Natural killer cell (primary cell): ENCODE results near the gene KPNA5. TPM values are rescaled to one million over a fixed set of nuclear protein-coding genes. Genes with fewer than 3 reads are reported as not detected.
A peak's percentile ranks its signal among the peaks of the same experiment; 100 is the strongest.
"Not testable (repeated sequence)": the region's sequence is repeated elsewhere in the genome, so short reads cannot be mapped to it uniquely, and the experiment has no call there.

Experiments used
- ATAC-seq, 3 donors: fragments of 150-1000 bp in 2 of 3; fragments of 200-7000 bp in 1 of 3; cut with Tn5 transposase; 1 replicate in 1 of 3; 2 replicates in 2 of 3; pipeline ENCODE4 v1.10.0; 2021; ENCODE audit warnings: mild to moderate bottlenecking in 2 of 3, moderate library complexity in 2 of 3
- DNase-seq, 2 donors: peaks; one replicate each; pipeline versions ENCODE4 v3.0.0 to v3.0.0-alpha.2; 2013 to 2021; ENCODE audit warnings: mixed read lengths in 1 of 2
- H3K27ac ChIP-seq: one replicate; pipeline ENCODE4 v1.5.1; 2013; ENCODE audit warnings: mild to moderate bottlenecking, low read length
- H3K27me3 ChIP-seq: one replicate; pipeline ENCODE4 v1.6.1; 2013; ENCODE audit warnings: low read length; ENCODE audit not compliant: control insufficient read depth, insufficient read depth
- H3K36me3 ChIP-seq: one replicate; pipeline ENCODE4 v1.6.1; 2013; ENCODE audit warnings: low read length; ENCODE audit not compliant: control insufficient read depth, insufficient read depth
- H3K4me1 ChIP-seq: one replicate; pipeline ENCODE4 v1.6.1; 2013; ENCODE audit warnings: low read length; ENCODE audit not compliant: control insufficient read depth, insufficient read depth
- H3K4me3 ChIP-seq: one replicate; pipeline ENCODE4 v1.5.1; 2013; ENCODE audit warnings: low read length
- H3K9me3 ChIP-seq: one replicate; pipeline ENCODE4 v1.6.1; 2013; ENCODE audit warnings: low read length; ENCODE audit not compliant: control insufficient read depth, insufficient read depth
- H3K27ac Mint-ChIP-seq, 2 donors: one replicate each; pipeline ENCODE4 v1.8.0; 2022; ENCODE audit warnings: mild to moderate bottlenecking in 2 of 2, mixed read lengths in 2 of 2, moderate library complexity in 1 of 2
- H3K27me3 Mint-ChIP-seq, 2 donors: one replicate each; pipeline ENCODE4 v1.8.0; 2022; ENCODE audit warnings: low read depth in 2 of 2, mixed read lengths in 2 of 2
- H3K36me3 Mint-ChIP-seq: one replicate; pipeline ENCODE4 v1.8.0; 2022; ENCODE audit warnings: mixed read lengths
- H3K4me1 Mint-ChIP-seq, 2 donors: one replicate each; pipeline ENCODE4 v1.8.0; 2022; ENCODE audit warnings: mixed read lengths in 2 of 2
- H3K4me3 Mint-ChIP-seq: one replicate; pipeline ENCODE4 v1.8.0; 2022; ENCODE audit warnings: mild to moderate bottlenecking, moderate library complexity, mixed read lengths
- H3K9me3 Mint-ChIP-seq, 2 donors: one replicate each; pipeline ENCODE4 v1.8.0; 2022; ENCODE audit warnings: mixed read lengths in 2 of 2
- CTCF ChIP-seq: fragments of 200-600 bp; IDR thresholded peaks from one replicate; pipeline ENCODE4 v1.8.0; 2022; ENCODE audit warnings: antibody characterized with exemption
- WGBS: methylation state at CpG from one replicate; pipeline ENCODE4 v1.1.7; 2013; ENCODE audit warnings: missing lambda C conversion rate; ENCODE audit not compliant: insufficient coverage; 5-methylcytosine and 5-hydroxymethylcytosine counted together
- intact Hi-C: fragments of 100-400 bp; cut with micrococcal nuclease; formaldehyde crosslinking; loops from one replicate; pipeline ENCODE4 v1.14.2; 2022
- total RNA-seq, 4 donors: library from RNA; stranded (reverse); fragments of 120-200 nt in 1 of 4; gene quantifications; one replicate each; pipeline versions ENCODE4 v1.2.3 to v1.2.4, GENCODE V29; 2013 to 2022

Gene KPNA5
- total RNA-seq, 3 donors from 2014 or later (not counting 1 experiment from before 2014, with no cell fraction given) = 28.6 to 31.4 (median 29.1) TPM

GRCh38 chr6:116662202-116662601, 18.8 kb upstream of the KPNA5 start:
- H3K4me1 Mint-ChIP-seq = peaks cover 39% of the 10 kb centered on the region in 2 donors
- TF ChIP-seq CTCF = no peak
- H3K4me3 Mint-ChIP-seq = no peak overlapping the region
- H3K4me3 ChIP-seq = no peak overlapping the region
- no peaks in the 10 kb centered on the region for H3K9me3 Mint-ChIP-seq
- no peak overlapping the region for H3K27ac ChIP-seq
- DNase-seq = no peak
- no peaks in the 10 kb centered on the region for H3K36me3 Mint-ChIP-seq
- no peaks in the 10 kb centered on the region for H3K27me3 Mint-ChIP-seq
- peaks cover 17% of the 10 kb centered on the region for H3K36me3 ChIP-seq
- ATAC-seq = no peak
- no peaks in the 10 kb centered on the region for H3K27me3 ChIP-seq
- H3K27ac Mint-ChIP-seq = peak overlapping the region; percentile 6 to 69
- intact Hi-C loops = no loop called here
- no peaks in the 10 kb centered on the region for H3K9me3 ChIP-seq
- H3K4me1 ChIP-seq = peaks cover 3% of the 10 kb centered on the region
- 100% methylated on average over 1 of the region's 1 CpG for WGBS

GRCh38 chr6:116663308-116663707, 17.7 kb upstream of the KPNA5 start:
- H3K4me1 Mint-ChIP-seq = peaks cover 49 to 50% of the 10 kb centered on the region in 2 donors
- DNase-seq (no peak), ATAC-seq (no peak)
- H3K9me3 Mint-ChIP-seq = no peaks in the 10 kb centered on the region
- 100% methylated on average over 3 of the region's 3 CpGs for WGBS
- Histone ChIP-seq H3K4me1 (peaks cover 10% of the 10 kb centered on the region), H3K27me3 (no peaks in the 10 kb centered on the region), H3K27ac (no peak overlapping the region), H3K4me3 (no peak overlapping the region), H3K36me3 (peaks cover 10% of the 10 kb centered on the region), H3K9me3 (no peaks in the 10 kb centered on the region)
- no peak for TF ChIP-seq CTCF
- no peaks in the 10 kb centered on the region for H3K36me3 Mint-ChIP-seq
- peak overlapping the region; percentile 6 to 69 for H3K27ac Mint-ChIP-seq
- H3K4me3 Mint-ChIP-seq = no peak overlapping the region
- H3K27me3 Mint-ChIP-seq = no peaks in the 10 kb centered on the region
- intact Hi-C loops = no loop called here

DNA sequence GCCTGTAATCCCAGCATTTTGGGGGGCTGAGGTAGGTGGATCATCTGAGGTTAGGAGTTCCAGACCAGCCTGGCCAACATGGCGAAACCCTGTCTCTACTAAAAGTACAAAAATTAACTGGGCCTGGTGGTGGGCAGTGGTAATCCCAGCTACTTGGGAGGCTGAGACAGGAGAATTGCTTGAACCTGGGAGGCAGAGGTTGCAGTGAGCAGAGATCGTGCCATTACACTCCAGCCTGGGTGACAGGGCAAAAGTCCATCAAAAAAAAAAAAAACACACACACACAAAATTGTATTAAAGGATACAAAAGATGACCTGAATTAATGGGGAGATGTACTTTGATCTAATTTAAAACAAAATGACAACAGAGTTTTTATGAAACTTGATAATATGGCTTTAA, 16.8 kb upstream of the KPNA5 start:
- H3K27me3 ChIP-seq, H3K9me3 ChIP-seq, intact Hi-C loops, H3K27ac ChIP-seq, DNase-seq, H3K36me3 Mint-ChIP-seq, H3K9me3 Mint-ChIP-seq, H3K27ac Mint-ChIP-seq, H3K4me3 Mint-ChIP-seq, H3K27me3 Mint-ChIP-seq, ATAC-seq, H3K4me3 ChIP-seq, H3K36me3 ChIP-seq: not testable (repeated sequence)
- peaks cover 11% of the 10 kb centered on the region for H3K4me1 ChIP-seq
- WGBS = no CpG with 5 or more reads among the region's 2 CpGs
- H3K4me1 Mint-ChIP-seq = peaks cover 50 to 51% of the 10 kb centered on the region in 2 donors

GRCh38 chr6:116665464-116665863, 15.5 kb upstream of the KPNA5 start:
- DNase-seq (no peak), ATAC-seq (no peak)
- Mint-ChIP-seq H3K27ac (peak overlapping the region; percentile 1 to 19), H3K4me1 (peaks cover 45 to 46% of the 10 kb centered on the region in 2 donors), H3K9me3 (no peaks in the 10 kb centered on the region), H3K4me3 (no peak overlapping the region), H3K36me3 (no peaks in the 10 kb centered on the region), H3K27me3 (no peaks in the 10 kb centered on the region)
- TF ChIP-seq CTCF = no peak
- H3K4me1 ChIP-seq = peaks cover 11% of the 10 kb centered on the region
- H3K9me3 ChIP-seq = no peaks in the 10 kb centered on the region
- no peak overlapping the region for H3K4me3 ChIP-seq
- 96% methylated on average over 6 of the region's 7 CpGs for WGBS
- no peak overlapping the region for H3K27ac ChIP-seq
- peaks cover 2% of the 10 kb centered on the region for H3K36me3 ChIP-seq
- no peaks in the 10 kb centered on the region for H3K27me3 ChIP-seq
- intact Hi-C loops = loop anchor here (5.0 kb wide), 1 partner anchor 93 kb away; the partner anchor contains the start of gene RWDD1
